GM12878 (cell line): Measurements from ENCODE around the gene COL6A3. TPM values are rescaled to one million over a fixed set of nuclear protein-coding genes. Genes with fewer than 3 reads are reported as not detected.

Experiments
- ATAC-seq: fragments of 200-7000 bp; cut with Tn5 transposase; 3 replicates; pipeline ENCODE4 v1.9.1; 2020; ENCODE audit warnings: mild to moderate bottlenecking, moderate library complexity
- BruUV-seq: library from RNA; stranded (reverse); fragments of 400-500 nt; replicated peaks from 2 replicates; lab custom pipeline; 2021; lab: Mats Ljungman, UMichigan
- CTCF ChIA-PET: fragments of 300-600 bp; sonication (Branson Sonifier 250); formaldehyde crosslinking; extraction: SDS; loops from one replicate; lab custom pipeline; 2021; ENCODE audit warnings: inconsistent platforms; lab: Yijun Ruan, JAX
- POLR2A ChIA-PET: fragments of 350-600 bp; formaldehyde crosslinking; extraction: SDS; loops from one replicate; lab custom pipeline; 2021; ENCODE audit warnings: inconsistent platforms; lab: Charles Lee
- RAD21 ChIA-PET: fragments of 300-600 bp; sonication (Branson Sonifier 250); formaldehyde crosslinking; loops from one replicate; lab custom pipeline; 2023; ENCODE audit warnings: antibody characterized with exemption; ENCODE audit not compliant: unreplicated experiment; lab: Charles Lee
- SMC1A ChIA-PET: fragments of 300-600 bp; sonication (Branson Sonifier 250); formaldehyde crosslinking; loops from one replicate; lab custom pipeline; 2023; ENCODE audit not compliant: unreplicated experiment, uncharacterized antibody; lab: Charles Lee
- DNase-seq: peaks from one replicate; pipeline ENCODE4 v3.0.0-alpha.2; 2011; ENCODE audit warnings: low read depth, low spot score
- FAIRE-seq: peaks from 3 replicates; lab custom pipeline; 2011; peaks lifted over from hg19 to GRCh38; lab: Jason Lieb, UNC
- H2AFZ ChIP-seq: 2 replicates; pipeline ENCODE4 v1.6.0; 2011; ENCODE audit warnings: low read depth, low read length, control low read depth; ENCODE audit not compliant: control insufficient read depth
- H3K27ac ChIP-seq: 2 replicates; pipeline ENCODE4 v1.5.1; 2011; ENCODE audit warnings: control low read depth; ENCODE audit not compliant: control insufficient read depth, insufficient read depth
- H3K27me3 ChIP-seq, 2 experiments: replicated peaks in 1 of 2; 2 replicates each; pipeline versions ENCODE4 v1.6.0 to v1.6.1; 2011; ENCODE audit warnings: low read length in 1 of 2; ENCODE audit not compliant: control insufficient read depth in 2 of 2, insufficient read depth in 2 of 2
- H3K36me3 ChIP-seq, 2 experiments: 2 replicates each; pipeline ENCODE4 v1.5.1; 2011; ENCODE audit warnings: low read length in 1 of 2; ENCODE audit not compliant: control insufficient read depth in 2 of 2, insufficient read depth in 2 of 2
- H3K4me1 ChIP-seq: 2 replicates; pipeline ENCODE4 v1.6.1; 2011; ENCODE audit warnings: mild to moderate bottlenecking, low read length, moderate library complexity, mixed read lengths; ENCODE audit not compliant: control insufficient read depth, insufficient read depth
- H3K4me2 ChIP-seq: 2 replicates; pipeline ENCODE4 v1.6.0; 2011; ENCODE audit warnings: control low read depth; ENCODE audit not compliant: control insufficient read depth, insufficient read depth
- H3K4me3 ChIP-seq: fragments of 200-600 bp; sonication (generic); 2 replicates; pipeline ENCODE4 v1.5.1; 2016
- H3K79me2 ChIP-seq: 2 replicates; pipeline ENCODE4 v1.6.0; 2011; ENCODE audit warnings: low read length; ENCODE audit not compliant: control insufficient read depth, insufficient read depth
- H3K9ac ChIP-seq: 2 replicates; pipeline ENCODE4 v1.8.0; 2011; ENCODE audit warnings: low read length, control low read depth, mixed read lengths; ENCODE audit not compliant: control insufficient read depth, insufficient read depth
- H3K9me3 ChIP-seq: replicated peaks from 3 replicates; pipeline ENCODE4 v1.5.1; 2011; ENCODE audit warnings: mild to moderate bottlenecking, low read length; ENCODE audit not compliant: control insufficient read depth, insufficient read depth
- H4K20me1 ChIP-seq: 2 replicates; pipeline ENCODE4 v1.6.0; 2011; ENCODE audit not compliant: control insufficient read depth, insufficient read depth
- MYC ChIP-seq: IDR thresholded peaks from 2 replicates; pipeline ENCODE4 v1.6.1; 2011; ENCODE audit warnings: mild to moderate bottlenecking, low read length, moderate library complexity, inconsistent platforms; ENCODE audit not compliant: insufficient read depth, insufficient replicate concordance, insufficient read length, severe bottlenecking
- POLR2AphosphoS2 ChIP-seq: IDR thresholded peaks from 2 replicates; pipeline ENCODE4 v1.6.1; 2011; ENCODE audit warnings: low read depth, mild to moderate bottlenecking, low read length, improper control_type of control experiment, moderate library complexity
- RCOR1 ChIP-seq: conservative IDR thresholded peaks from 2 replicates; pipeline ENCODE4 v1.6.1; 2012; ENCODE audit warnings: low read depth, low read length, improper control_type of control experiment
- SMAD1 ChIP-seq: fragments of 450-650 bp; IDR thresholded peaks from 2 replicates; pipeline ENCODE4 v1.6.1; 2018; ENCODE audit warnings: mild to moderate bottlenecking, low read depth; ENCODE audit not compliant: partially characterized antibody
- SP1 ChIP-seq: IDR thresholded peaks from one replicate; pipeline ENCODE4 v1.6.1; 2011; ENCODE audit warnings: low read depth, low read length
- TBL1XR1 ChIP-seq: IDR thresholded peaks from 2 replicates; pipeline ENCODE4 v1.6.1; 2012; ENCODE audit warnings: low read depth, low read length, improper control_type of control experiment
- TCF7 ChIP-seq: IDR thresholded peaks from 2 replicates; pipeline ENCODE4 v1.6.1; 2014; ENCODE audit warnings: antibody characterized with exemption, borderline replicate concordance
- WGBS: methylation state at CpG from one replicate; pipeline ENCODE4 v1.1.6; 2016; ENCODE audit warnings: low lambda C conversion rate; ENCODE audit not compliant: insufficient replicate concordance, insufficient coverage; ENCODE audit errors: missing lambda C conversion rate; 5-methylcytosine and 5-hydroxymethylcytosine counted together
- in situ Hi-C: fragments of 300-500 bp; cut with MboI; formaldehyde crosslinking; loops from 9 replicates; pipeline ENCODE4 v1.14.3; 2018; ENCODE audit warnings: mixed read lengths
- intact Hi-C: fragments of 100-400 bp; cut with micrococcal nuclease; formaldehyde crosslinking; loops from one replicate; pipeline ENCODE4 v1.14.2; 2022; ENCODE audit not compliant: unreplicated experiment
- polyA plus RNA-seq, 11 experiments: library from polyadenylated mRNA; depleted of rRNA in 4 of 11; unstranded in 6 of 11; stranded (reverse) in 5 of 11; fragments of >200 nt; fragmentation: Nextera tagmentation in 4 of 11; fragmentation: Illumina TruSeq in 1 of 11; extraction: Ambion mirVana in 4 of 11; extraction: Trizol in 1 of 11; gene quantifications; 1 replicate in 1 of 11; 2 replicates in 10 of 11; pipeline versions ENCODE4 v1.2.1 to v1.2.3, GENCODE V29; 2011 to 2016; ENCODE audit warnings: inconsistent platforms in 2 of 11, missing spikeins in 2 of 11, low read depth in 1 of 11
- total RNA-seq, 4 experiments: library from RNA; depleted of rRNA in 3 of 4; stranded (reverse); fragments of >200 nt in 3 of 4; fragmentation: Illumina TruSeq in 1 of 4; extraction: Trizol in 1 of 4; gene quantifications; 2 replicates each; pipeline versions ENCODE4 v1.2.1 to v1.2.3, GENCODE V29; 2013 to 2021

COL6A3 gene
- total and polyA plus RNA-seq, 10 of the 15 experiments (the other 5 are each of a cell fraction or from before 2014, with no cell fraction given): 0.01 to 0.51 (median 0.09) TPM; not detected in 4

DNA sequence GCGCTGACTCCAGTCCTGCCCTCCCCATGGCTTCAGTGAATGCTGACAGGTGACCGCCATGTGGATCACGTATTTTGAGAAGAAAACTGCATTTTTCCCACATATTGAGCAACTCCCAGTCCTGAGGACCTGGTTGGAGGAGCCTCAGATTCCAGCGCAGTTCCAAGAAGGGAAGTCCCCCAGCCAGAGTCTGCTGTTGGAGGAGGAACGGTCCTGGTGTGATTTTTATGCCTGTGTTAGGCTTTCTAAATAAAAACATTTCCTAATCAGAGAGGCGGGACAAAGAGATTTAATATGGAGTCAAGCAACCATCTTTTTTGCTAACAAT lies 32.3 kb upstream of the COL6A3 start (continued):
- TF ChIP-seq SP1 (no peak), TCF7 (no peak), TBL1XR1 (no peak), RCOR1 (no peak), MYC (no peak)

DNA sequence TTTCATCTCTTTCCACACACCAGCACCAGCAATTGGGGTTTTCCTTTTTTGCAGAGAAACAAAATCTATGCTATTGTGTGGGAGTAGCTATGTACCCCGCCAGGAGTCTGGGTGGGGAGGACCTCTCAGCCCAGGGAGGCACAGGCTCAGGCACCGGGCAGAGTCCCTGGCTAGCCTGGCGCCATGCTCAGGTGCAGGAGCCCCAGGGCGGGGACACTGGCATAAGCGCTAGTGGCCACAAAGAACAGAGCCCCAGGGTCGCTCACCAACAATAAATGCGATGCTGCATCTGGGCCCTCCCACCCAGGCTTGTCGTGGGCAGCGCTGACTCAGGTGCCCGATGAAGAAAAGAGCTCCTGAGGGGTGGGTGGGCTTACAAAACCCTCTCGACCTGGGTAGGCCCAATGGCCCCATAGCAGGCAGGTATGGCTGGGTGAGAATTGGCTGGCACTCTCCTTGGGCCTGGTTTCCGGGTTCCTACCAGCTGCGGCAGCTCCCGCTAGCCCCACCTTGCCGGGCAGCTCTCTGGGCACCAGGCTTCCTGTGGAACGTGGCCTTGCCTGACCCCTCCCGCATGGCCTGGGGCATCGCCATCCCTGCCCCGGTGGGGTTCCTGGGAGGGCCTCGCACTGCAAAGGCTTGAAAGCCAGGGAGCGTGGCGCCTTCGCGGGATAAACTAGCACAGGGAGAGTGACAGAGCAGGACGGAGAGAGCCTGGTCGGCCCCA lies 31.8 kb upstream of the COL6A3 start:
- no peaks in the 10 kb centered on the region for H3K27me3 ChIP-seq
- no peak overlapping the region for H3K4me2 ChIP-seq
- intact Hi-C loops: no loop called here
- FAIRE-seq (no peak), DNase-seq (no peak), ATAC-seq (no peak)
- no peaks in the 10 kb centered on the region for H3K36me3 ChIP-seq
- H2AFZ ChIP-seq: no peak overlapping the region
- H3K4me3 ChIP-seq: no peak overlapping the region
- ChIA-PET SMC1A (no interaction called here), RAD21 (no interaction called here), CTCF (no interaction called here), POLR2A (no interaction called here)
- H3K27ac ChIP-seq: no peak overlapping the region
- no TSS peak for BruUV-seq
- H4K20me1 ChIP-seq: no peaks in the 10 kb centered on the region
- no peak for TF ChIP-seq SMAD1
- no peak for TF ChIP-seq POLR2AphosphoS2
- H3K9me3 ChIP-seq: no peaks in the 10 kb centered on the region; the same call in 2 of the 3 replicates
- H3K79me2 ChIP-seq: no peaks in the 10 kb centered on the region
- peaks cover 8% of the 10 kb centered on the region for H3K4me1 ChIP-seq
- 63% methylated on average over 26 of the region's 26 CpGs for WGBS
- in situ Hi-C loops: no loop called here
- H3K9ac ChIP-seq: no peak overlapping the region
